Skeletal muscle satellite cell (primary cell): ENCODE data around the gene SYT5.
"Not testable (repeated sequence)": the region's sequence is repeated elsewhere in the genome, so short reads cannot be mapped to it uniquely, and the experiment has no call there.

ENCODE experiments used
- H3K27me3 ChIP-seq: 2 replicates; pipeline ENCODE4 v1.7.0; 2013; ENCODE audit warnings: low read length; ENCODE audit not compliant: control insufficient read depth, insufficient read depth
- H3K36me3 ChIP-seq: 2 replicates; pipeline ENCODE4 v1.7.0; 2013; ENCODE audit warnings: mild to moderate bottlenecking, control low read depth, low read length; ENCODE audit not compliant: insufficient read depth
- H3K4me1 ChIP-seq: 2 replicates; pipeline ENCODE4 v1.7.0; 2013; ENCODE audit warnings: low read length; ENCODE audit not compliant: control insufficient read depth, insufficient read depth
- H3K4me2 ChIP-seq: 2 replicates; pipeline ENCODE4 v1.7.0; 2013; ENCODE audit warnings: mild to moderate bottlenecking, low read length
- H3K4me3 ChIP-seq: 2 replicates; pipeline ENCODE4 v1.7.0; 2013; ENCODE audit warnings: low read length
- H3K9ac ChIP-seq: 2 replicates; pipeline ENCODE4 v1.7.0; 2013; ENCODE audit warnings: mild to moderate bottlenecking, low read depth, low read length, moderate library complexity
- H3K9me3 ChIP-seq: replicated peaks from 2 replicates; pipeline ENCODE4 v1.7.0; 2013; ENCODE audit warnings: mild to moderate bottlenecking, control low read depth, low read length

The SYT5 gene

DNA sequence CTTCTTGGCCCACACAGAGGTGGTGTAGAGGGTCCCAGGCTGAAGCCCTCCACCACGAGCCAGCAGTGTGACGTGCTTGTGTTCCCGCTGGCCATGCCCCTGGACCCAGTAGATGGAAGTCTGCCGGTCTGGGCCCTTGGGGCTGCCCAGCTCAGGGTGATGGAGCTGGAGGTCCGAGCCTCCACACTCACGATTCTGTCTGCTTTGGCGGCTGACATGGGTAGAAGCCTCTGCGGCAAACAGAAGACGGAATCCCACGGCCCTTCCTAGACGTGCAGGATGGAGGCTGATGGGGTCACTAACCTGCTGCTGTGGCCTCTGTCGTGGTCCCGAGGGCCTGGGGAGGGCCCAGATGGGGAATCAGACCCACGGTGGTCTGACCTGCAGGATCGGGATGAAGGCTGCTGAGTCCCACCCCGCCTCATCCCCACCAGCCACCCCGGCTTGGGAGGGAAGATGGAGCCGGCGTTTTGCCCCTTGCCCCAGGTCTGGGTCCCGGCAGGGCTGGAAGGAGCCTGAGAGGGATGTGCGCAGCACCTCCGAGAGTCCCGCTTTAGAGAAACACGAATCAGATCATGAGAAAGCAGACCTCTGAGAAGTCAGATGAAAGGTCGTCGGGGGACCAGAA, 44.1 kb upstream of the SYT5 start:
- Histone ChIP-seq H3K27me3 (no peaks in the 10 kb centered on the region), H3K4me1 (no peaks in the 10 kb centered on the region), H3K4me2 (no peak overlapping the region), H3K36me3 (peaks cover 27% of the 10 kb centered on the region), H3K9ac (no peak overlapping the region), H3K9me3 (no peaks in the 10 kb centered on the region), H3K4me3 (no peak overlapping the region)

DNA sequence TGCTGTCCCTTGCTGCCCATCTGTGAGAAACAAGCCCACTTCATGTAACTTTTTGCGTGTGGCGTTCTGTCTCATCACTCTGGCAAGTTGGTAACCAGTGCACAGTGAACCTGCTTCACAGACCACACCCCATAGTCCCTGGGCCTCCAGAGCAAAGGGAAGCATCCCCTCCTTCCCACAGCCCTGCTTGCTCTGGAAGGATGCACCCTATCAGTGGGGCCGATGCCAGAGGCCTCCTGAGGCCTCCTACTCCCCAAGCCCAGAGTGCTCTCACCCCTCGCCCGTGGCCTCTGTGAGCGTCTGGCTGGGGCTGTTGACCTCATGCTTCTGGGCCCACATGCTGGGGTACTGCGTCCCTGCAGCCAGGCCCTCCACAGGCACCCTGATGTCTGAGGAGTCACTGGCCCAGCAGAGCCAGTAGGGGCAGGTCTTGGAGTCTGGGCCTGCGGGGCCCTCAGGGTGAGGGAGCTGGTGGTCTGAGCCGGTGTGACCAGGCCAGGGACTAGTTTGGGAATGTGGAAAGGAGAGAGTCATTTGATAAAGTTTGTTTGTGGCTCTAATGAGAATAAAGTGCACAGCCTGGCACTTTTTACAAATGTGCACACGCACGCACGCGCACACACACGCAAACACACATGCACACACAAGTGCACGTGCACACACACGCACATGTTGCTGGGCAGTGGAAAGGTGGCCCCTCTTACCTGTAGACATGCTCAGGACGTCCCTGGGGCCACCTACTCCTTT, 43.4 kb upstream of the SYT5 start:
- Histone ChIP-seq H3K27me3 (no peaks in the 10 kb centered on the region), H3K36me3 (peaks cover 21% of the 10 kb centered on the region), H3K4me2 (no peak overlapping the region), H3K9me3 (no peaks in the 10 kb centered on the region), H3K9ac (no peak overlapping the region), H3K4me3 (no peak overlapping the region), H3K4me1 (no peaks in the 10 kb centered on the region)

DNA sequence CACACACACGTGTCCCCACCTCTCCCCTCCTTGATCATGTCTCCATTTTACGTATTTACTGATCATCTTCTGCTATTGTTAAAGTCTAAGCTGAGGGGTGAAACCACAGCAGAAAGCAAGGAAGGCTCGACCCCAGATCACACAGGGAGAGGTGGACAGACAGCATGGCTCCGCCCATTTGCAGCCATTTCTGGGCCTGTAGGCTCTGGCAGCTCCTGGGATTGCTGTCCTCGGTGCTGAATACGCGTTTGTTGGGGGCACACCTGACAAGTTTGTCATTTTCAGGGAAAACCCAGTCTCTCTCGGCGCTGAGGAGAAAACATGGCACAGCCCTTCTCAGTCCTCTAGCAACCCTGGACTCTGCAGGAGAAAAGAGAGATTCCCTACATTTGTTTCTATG, 40.4 kb upstream of the SYT5 start:
- Histone ChIP-seq H3K9ac (no peak overlapping the region), H3K4me3 (no peak overlapping the region), H3K36me3 (peaks cover 3% of the 10 kb centered on the region), H3K9me3 (no peaks in the 10 kb centered on the region), H3K27me3 (no peaks in the 10 kb centered on the region), H3K4me2 (no peak overlapping the region), H3K4me1 (peaks cover 8% of the 10 kb centered on the region)

DNA sequence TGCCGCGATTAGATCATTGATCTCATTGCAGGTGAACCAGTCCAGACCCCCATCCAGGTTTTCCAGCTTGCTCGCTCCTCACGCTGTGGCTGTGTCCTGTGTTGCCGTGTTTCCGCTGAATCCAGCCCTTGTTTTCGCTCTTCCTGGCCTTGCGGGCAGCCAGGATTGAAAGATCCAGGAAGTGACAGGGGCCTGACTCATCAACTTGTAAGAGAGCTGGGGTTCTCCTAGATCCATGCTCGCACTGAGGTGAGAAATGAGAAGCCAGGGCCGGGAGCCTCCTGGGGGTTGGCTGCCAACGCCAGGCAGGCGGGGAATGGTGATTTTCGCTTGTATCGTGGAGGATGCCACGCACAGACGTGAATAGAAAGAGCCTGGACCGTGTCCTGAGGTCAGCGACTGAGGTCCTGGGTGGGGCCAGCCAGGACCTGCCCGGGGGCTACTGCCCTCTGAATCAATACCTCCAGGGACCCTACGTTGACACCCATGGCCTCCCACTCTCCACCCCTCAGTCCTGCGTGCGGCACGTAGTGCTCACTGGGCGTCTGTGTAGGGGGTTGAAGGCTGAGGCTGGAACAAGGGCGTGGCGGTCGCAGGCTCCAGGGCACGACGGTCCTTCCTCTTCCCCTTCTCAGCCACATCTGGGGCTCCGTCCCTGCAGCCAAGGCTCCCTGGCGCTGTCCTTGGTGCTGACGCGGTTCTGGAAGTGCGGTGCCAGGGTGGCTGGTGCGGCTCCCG, 36.5 kb upstream of the SYT5 start:
- Histone ChIP-seq H3K9me3 (no peaks in the 10 kb centered on the region), H3K27me3 (no peaks in the 10 kb centered on the region), H3K4me1 (peaks cover 8% of the 10 kb centered on the region), H3K9ac (peak overlapping the region; percentile 52), H3K36me3 (no peaks in the 10 kb centered on the region), H3K4me2 (peak overlapping the region; percentile 91), H3K4me3 (peak overlapping the region; percentile 65)

DNA sequence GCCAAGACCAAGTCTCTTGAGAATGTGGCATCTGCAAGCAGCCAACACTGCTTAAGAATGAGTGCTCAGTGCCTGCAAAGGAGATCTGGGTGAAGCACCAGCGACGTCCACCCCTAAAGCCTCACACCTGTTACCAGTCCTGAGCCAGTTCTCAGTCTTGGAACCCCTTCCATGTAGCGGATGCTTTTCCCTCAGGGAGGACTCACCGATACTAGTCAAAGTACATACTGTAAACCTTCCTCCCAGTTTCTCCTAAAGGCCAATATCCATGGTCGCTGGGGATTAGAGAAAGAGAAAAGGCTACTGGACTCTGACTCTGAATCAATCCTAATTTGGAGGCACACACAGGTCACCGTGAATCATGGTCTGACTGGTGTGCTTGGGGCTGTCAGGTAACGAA, 33.5 kb upstream of the SYT5 start:
- Histone ChIP-seq H3K4me3 (no peak overlapping the region), H3K9ac (no peak overlapping the region), H3K9me3 (no peaks in the 10 kb centered on the region), H3K36me3 (no peaks in the 10 kb centered on the region), H3K4me1 (peaks cover 25% of the 10 kb centered on the region), H3K4me2 (no peak overlapping the region), H3K27me3 (no peaks in the 10 kb centered on the region)

DNA sequence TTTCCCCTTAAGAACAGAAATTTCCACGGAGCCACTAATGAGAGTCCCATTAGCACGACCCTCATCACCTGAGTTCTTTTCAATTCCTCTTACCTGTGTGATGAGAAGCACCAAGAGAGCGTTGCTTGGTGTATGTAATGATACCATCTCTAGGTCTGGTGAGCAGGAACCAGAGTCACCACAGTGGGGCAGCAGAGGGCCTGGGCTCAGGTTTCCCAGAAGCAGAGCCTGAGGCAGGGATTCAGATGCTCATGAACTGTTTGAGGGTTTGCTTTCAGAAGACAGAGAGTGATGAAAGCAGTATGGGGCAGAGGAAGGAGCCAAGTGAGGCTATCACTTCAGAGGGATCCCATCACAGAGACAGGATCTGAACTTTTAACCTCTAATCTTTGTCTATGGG, 32.4 kb upstream of the SYT5 start:
- Histone ChIP-seq H3K4me2 (no peak overlapping the region), H3K4me3 (no peak overlapping the region), H3K9me3 (no peaks in the 10 kb centered on the region), H3K9ac (no peak overlapping the region), H3K36me3 (no peaks in the 10 kb centered on the region), H3K4me1 (peaks cover 25% of the 10 kb centered on the region), H3K27me3 (no peaks in the 10 kb centered on the region)

DNA sequence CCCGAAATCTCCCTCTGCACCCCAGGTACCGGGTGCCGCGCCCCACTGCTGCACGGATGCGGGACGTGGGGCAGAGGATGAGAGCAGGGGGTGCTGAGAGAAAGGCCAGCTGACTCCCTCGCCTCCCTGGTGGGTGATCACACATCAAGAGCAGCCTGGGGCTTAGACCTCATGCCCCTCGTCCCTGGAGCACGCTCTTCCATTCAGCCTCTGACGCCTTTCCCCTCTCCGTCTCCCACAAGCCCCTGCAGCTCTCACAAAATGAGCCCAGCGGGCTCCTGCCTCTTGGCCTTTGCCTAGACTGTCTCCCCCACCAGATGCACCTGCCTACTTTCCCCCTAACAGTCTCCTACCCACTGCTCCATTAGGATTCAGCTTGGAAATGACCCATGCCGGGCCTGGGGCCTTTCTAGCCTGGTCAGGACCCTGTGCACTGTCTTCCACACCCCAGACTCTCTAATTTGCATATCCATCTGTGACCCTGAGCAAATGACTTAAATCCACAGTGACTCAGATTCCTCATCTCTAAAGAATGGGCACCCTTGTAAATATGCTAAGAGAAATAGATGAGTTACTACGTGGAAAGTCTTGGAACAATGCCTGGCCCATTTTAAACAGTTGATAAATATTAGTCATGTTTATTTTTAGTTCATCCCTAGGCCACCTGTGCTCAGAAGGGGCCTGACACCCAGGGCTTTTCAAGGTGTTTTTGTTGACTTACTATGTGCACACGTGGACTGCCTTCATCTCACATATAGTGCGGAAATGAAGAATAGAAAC, 29.8 kb upstream of the SYT5 start:
- Histone ChIP-seq H3K4me3 (no peak overlapping the region), H3K9me3 (no peaks in the 10 kb centered on the region), H3K9ac (no peak overlapping the region), H3K4me1 (peaks cover 27% of the 10 kb centered on the region), H3K4me2 (peak overlapping the region; percentile 16), H3K36me3 (no peaks in the 10 kb centered on the region), H3K27me3 (peaks cover under 1% of the 10 kb centered on the region)

DNA sequence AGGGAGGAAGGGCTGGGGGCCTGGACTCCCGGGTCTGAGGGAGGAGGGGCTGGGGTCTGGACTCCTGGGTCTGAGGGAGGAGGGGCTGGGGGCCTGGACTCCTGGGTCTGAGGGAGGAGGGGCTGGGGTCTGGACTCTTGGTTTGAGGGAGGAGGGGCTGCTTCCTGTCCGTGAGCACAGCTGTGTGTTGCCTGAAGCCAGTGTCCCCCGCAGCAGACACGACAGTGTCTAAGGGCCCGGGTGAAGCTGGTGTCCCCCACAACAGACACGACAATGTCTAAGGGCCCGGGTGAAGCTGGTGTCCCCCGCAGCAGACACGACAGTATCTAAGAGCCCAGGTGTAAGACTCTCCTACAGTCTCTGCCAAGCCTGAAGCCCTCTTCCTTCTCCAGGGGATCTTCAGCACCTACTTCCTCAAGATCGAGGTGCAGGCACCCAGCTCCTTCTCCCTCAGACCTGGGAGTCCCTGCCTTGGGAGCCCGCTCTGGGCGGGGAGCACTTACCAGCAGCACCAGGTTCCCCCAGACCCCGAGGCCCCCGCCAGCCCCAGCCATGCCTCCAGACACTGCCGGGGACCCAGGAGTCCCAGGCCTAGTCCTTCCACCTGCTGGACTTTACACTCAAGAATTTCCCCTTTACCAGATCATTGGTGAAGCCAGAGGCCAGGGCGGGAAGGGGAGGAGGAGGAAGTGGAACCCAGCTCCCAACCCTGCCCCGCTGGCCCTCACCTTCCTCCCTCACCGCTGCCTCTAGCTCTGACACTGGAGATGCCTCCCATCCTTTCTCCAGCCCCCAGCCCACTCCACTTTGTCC, 29.0 kb upstream of the SYT5 start, which contains the start of gene PTPRH:
Gene PTPRH (minus strand): TSS at position 622 of the 813 bp plus-strand sequence. CDS start 68 bp downstream, at position 554.
- Histone ChIP-seq H3K27me3 (peaks cover 8% of the 10 kb centered on the region), H3K9me3 (no peaks in the 10 kb centered on the region), H3K36me3 (no peaks in the 10 kb centered on the region), H3K9ac (no peak within 1 kb of the TSS), H3K4me2 (peak within 1 kb of the TSS; percentile 16), H3K4me3 (no peak within 1 kb of the TSS), H3K4me1 (peaks cover 27% of the 10 kb centered on the region)

DNA sequence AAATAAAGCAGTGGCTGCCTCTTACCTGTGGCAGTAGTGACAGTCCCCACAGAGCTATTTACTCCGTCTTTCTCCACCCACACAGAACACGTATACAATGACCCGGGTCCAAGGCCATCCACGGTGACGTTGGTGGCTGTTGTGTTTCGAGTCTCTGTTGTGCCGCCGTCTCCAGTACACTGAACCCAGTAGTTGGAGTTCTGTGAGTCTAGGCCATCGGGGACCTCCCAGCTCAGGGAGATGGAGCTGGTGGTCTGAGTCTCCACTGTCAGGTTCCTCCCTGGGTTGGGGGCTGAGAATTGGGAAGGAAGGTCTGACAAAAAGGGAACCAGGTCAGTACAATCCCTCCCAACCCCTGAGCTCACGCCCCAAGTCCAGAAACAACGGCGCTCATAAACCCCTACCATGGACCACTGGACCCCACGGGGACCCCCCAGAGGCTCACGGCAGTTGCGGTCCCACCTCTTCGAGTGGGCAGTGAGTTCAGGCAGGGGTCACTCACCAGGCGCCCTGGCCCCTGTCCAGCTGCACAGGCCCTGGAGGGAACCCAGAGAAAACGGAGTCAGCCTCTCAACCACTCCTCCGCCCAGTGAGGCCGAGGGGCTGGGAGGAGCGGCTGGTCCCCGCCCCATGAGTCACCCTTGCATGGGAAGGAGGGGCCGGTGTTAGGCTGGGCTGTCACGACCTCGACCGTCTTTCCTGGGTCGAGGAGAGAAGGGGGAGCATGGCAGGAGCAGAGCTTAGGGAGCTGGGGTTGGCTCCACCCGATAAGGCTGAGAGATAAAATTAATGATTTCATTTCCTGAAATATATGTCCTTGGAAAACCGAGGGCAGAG, 26.8 kb upstream of the SYT5 start:
- peak overlapping the region; percentile 11 for H3K9ac ChIP-seq
- H3K4me1 ChIP-seq = peaks cover 27% of the 10 kb centered on the region
- H3K4me2 ChIP-seq = peak overlapping the region; percentile 57
- H3K27me3 ChIP-seq = peaks cover 15% of the 10 kb centered on the region
- H3K9me3 ChIP-seq = no peaks in the 10 kb centered on the region
- H3K4me3 ChIP-seq = no peak overlapping the region
- H3K36me3 ChIP-seq = no peaks in the 10 kb centered on the region

DNA sequence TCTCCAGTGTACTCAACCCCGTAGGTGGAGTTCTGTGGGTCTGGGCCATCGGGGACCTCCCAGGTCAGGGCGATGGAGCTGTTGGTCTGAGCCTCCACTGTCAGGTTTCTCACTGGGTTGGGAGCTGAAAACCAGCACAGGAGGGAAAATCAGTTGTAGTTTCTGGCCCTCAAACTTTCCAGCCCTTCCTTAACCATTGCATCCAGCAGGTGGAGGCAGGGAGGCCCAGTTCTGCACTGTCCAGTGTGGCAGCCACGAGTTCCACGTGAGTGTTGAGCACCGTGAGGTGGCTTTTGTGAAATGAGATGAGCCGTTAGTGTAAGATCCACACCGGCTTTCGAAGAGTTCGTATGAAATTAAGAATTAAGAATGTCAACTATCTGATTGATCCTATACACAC, 22.1 kb upstream of the SYT5 start:
- H3K9ac ChIP-seq, H3K36me3 ChIP-seq, H3K4me2 ChIP-seq, H3K9me3 ChIP-seq, H3K4me1 ChIP-seq, H3K4me3 ChIP-seq: not testable (repeated sequence)
- H3K27me3 ChIP-seq = peaks cover 32% of the 10 kb centered on the region
